Activated CD8-positive, alpha-beta memory T cell treated with anti-CD3 and anti-CD28 coated beads, Interleukin-2, amount 50 U/mL, for 24 hours (primary cell): ENCODE data around the gene RFX7.
"Not testable (repeated sequence)": the region's sequence is repeated elsewhere in the genome, so short reads cannot be mapped to it uniquely, and the experiment has no call there.

Experiments
- DNase-seq: peaks from one replicate; pipeline ENCODE4 v3.0.0-alpha.2; 2020; ENCODE audit errors: extremely low read depth

Gene RFX7

GRCh38 chr15:56243163-56244037 is at the start of gene RFX7:
Gene RFX7 (minus strand): TSS chr15:56243879. CDS start chr15:56243285, 594 bp downstream.
- DNase-seq: no peak

GRCh38 chr15:56292546-56293316 is 49.1 kb upstream of the RFX7 start:
- no peak for DNase-seq

- DNase-seq: no peak
Measured at GRCh38 chr15:56291741-56292140, 48.1 kb upstream of the RFX7 start.

- DNase-seq: no peak
Measured at GRCh38 chr15:56286213-56286612, 42.5 kb upstream of the RFX7 start.

GRCh38 chr15:56281145-56281544 is 37.5 kb upstream of the RFX7 start:
- DNase-seq: no peak

GRCh38 chr15:56273724-56274123 is 30.0 kb upstream of the RFX7 start:
- no peak for DNase-seq

- no peak for DNase-seq
Measured at GRCh38 chr15:56272454-56272853, 28.8 kb upstream of the RFX7 start.

GRCh38 chr15:56266465-56266864 is 22.8 kb upstream of the RFX7 start:
- DNase-seq: not testable (repeated sequence)

- DNase-seq: no peak
Measured at GRCh38 chr15:56261854-56262509, 18.3 kb upstream of the RFX7 start.

GRCh38 chr15:56257306-56257705 is 13.6 kb upstream of the RFX7 start:
- not testable (repeated sequence) for DNase-seq

GRCh38 chr15:56254265-56254664 is 10.6 kb upstream of the RFX7 start:
- DNase-seq: no peak

GRCh38 chr15:56252386-56252785 is 8.7 kb upstream of the RFX7 start:
- DNase-seq: no peak

- DNase-seq: no peak
Measured at GRCh38 chr15:56251315-56252095, 7.8 kb upstream of the RFX7 start.

GRCh38 chr15:56250626-56251025 is 6.9 kb upstream of the RFX7 start:
- no peak for DNase-seq

- no peak for DNase-seq
Measured at GRCh38 chr15:56249092-56249491, 5.4 kb upstream of the RFX7 start.

- DNase-seq: no peak
Measured at GRCh38 chr15:56248311-56248992, 4.8 kb upstream of the RFX7 start.

GRCh38 chr15:56247266-56247665 is 3.6 kb upstream of the RFX7 start:
- no peak for DNase-seq

GRCh38 chr15:56245871-56246814 is 2.5 kb upstream of the RFX7 start:
- DNase-seq: peak; percentile 78

- no peak for DNase-seq
Measured at GRCh38 chr15:56244811-56245576, 1.3 kb upstream of the RFX7 start.
